OCI-LY7 (cell line): Measurements from ENCODE around the gene HERPUD2.

Source experiments
- EZH2phosphoT487 ChIP-seq: fragments of 200-600 bp; sonication (generic); IDR thresholded peaks from 2 replicates; pipeline ENCODE4 v1.6.1; 2018; ENCODE audit warnings: low read depth, borderline replicate concordance, mild to moderate bottlenecking, mixed run types, antibody characterized with exemption, low read length, moderate library complexity, mixed read lengths
- TF ChIP-seq, protein P1 (sequence below): fragments of 200-600 bp; sonication (generic); conservative IDR thresholded peaks from 2 replicates; pipeline ENCODE4 v1.5.1; 2014; ENCODE audit warnings: mild to moderate bottlenecking, antibody characterized with exemption, low read length, moderate library complexity, mixed read lengths

DNA sequence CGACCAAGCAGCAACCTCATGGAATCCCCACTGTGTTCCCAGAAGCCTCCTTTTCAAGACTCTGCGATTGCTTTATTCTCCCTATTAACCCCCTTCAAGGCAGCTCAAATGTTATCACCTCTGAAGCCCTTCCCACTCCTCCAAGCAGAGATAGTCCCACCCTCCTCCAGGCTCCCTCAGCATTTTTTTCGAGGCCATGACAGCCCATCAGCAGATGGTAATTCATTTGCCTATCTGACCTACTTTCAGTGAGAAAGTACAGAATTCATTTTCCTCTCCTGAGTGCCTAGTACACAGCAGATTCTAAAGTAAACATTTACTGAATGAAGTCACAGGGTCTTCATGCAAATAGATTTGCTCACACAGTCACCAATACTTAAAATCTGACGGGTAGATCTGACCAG is 47.8 kb downstream of the HERPUD2 start:
- TF ChIP-seq, protein P1, sequence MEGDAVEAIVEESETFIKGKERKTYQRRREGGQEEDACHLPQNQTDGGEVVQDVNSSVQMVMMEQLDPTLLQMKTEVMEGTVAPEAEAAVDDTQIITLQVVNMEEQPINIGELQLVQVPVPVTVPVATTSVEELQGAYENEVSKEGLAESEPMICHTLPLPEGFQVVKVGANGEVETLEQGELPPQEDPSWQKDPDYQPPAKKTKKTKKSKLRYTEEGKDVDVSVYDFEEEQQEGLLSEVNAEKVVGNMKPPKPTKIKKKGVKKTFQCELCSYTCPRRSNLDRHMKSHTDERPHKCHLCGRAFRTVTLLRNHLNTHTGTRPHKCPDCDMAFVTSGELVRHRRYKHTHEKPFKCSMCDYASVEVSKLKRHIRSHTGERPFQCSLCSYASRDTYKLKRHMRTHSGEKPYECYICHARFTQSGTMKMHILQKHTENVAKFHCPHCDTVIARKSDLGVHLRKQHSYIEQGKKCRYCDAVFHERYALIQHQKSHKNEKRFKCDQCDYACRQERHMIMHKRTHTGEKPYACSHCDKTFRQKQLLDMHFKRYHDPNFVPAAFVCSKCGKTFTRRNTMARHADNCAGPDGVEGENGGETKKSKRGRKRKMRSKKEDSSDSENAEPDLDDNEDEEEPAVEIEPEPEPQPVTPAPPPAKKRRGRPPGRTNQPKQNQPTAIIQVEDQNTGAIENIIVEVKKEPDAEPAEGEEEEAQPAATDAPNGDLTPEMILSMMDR, result no peak
- TF ChIP-seq EZH2phosphoT487, result no peak
